Measurements from ENCODE around the gene HES3.

DNA sequence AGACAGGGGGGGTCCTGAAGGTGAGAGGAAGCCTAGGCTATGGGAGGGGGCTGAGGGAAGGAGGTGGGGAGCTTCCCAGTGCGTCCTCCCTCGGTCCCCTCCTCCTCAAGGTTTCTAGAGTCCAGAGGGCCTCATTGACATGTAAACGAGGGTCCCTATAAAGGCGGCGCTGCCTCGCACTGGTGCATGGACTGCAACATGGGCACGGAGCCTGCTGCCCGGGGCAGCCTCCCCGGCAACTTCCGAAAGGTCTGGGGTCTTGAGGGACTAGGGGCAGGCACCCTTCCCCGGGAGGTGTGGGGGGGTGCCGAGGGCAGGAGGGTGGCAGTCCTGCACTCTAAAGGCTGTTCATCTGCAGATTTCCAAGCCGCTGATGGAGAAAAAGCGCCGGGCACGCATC, at the start of gene HES3:
- TF ChIP-seq, protein P1, sequence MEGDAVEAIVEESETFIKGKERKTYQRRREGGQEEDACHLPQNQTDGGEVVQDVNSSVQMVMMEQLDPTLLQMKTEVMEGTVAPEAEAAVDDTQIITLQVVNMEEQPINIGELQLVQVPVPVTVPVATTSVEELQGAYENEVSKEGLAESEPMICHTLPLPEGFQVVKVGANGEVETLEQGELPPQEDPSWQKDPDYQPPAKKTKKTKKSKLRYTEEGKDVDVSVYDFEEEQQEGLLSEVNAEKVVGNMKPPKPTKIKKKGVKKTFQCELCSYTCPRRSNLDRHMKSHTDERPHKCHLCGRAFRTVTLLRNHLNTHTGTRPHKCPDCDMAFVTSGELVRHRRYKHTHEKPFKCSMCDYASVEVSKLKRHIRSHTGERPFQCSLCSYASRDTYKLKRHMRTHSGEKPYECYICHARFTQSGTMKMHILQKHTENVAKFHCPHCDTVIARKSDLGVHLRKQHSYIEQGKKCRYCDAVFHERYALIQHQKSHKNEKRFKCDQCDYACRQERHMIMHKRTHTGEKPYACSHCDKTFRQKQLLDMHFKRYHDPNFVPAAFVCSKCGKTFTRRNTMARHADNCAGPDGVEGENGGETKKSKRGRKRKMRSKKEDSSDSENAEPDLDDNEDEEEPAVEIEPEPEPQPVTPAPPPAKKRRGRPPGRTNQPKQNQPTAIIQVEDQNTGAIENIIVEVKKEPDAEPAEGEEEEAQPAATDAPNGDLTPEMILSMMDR (IDR thresholded peaks at IDR 0.05; ENCODE audit: insufficient read depth, low read length): no peak
- TF ChIP-seq REST (IDR thresholded peaks at IDR 0.05; ENCODE audit: insufficient replicate concordance, low read depth): no peak
